ENCODE measurements around the gene KRT8.
A peak's percentile ranks its signal among the peaks of the same experiment; 100 is the strongest.
"Not testable (repeated sequence)": the region's sequence is repeated elsewhere in the genome, so short reads cannot be mapped to it uniquely, and the experiment has no call there.

The KRT8 gene

DNA sequence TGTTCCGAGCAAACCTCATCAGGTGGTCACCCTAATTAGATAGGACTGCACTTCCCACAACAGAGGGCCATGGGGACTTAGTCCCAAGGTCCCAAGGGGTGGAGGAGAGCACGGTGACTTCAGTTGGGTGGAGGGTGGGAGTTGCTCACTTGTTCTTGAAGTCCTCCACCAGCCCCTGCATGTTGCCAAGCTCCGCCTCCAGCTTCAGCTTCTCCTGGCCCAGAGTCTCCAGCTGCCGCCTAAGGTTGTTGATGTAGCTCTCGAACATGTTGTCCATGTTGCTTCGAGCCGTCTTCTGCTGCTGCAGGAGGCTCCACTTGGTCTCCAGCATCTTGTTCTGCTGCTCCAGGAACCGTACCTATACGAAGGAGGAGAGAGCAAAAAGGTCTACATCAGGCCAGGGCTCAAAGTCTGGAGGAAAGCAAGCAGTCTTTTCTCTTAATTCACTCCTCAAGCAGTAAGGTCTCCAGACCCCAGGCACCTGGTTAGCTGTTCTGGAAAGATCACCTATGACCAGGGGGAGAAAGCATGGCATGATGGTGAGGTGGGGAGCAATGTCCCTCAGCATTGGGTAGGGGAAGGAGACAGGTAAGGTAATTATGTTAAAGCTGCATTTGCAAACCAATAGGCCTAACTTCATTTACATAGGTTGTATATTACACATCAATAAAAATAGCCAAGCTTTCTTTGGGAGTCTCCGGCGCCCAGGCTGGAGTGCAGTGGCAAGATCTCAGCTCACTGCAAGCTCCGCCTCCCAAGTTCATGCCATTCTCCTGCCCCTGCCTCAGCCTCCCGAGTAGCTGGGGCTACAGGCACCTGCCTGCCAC lies 2.9 kb downstream of the KRT8 start:
- DNase-seq = no peak

DNA sequence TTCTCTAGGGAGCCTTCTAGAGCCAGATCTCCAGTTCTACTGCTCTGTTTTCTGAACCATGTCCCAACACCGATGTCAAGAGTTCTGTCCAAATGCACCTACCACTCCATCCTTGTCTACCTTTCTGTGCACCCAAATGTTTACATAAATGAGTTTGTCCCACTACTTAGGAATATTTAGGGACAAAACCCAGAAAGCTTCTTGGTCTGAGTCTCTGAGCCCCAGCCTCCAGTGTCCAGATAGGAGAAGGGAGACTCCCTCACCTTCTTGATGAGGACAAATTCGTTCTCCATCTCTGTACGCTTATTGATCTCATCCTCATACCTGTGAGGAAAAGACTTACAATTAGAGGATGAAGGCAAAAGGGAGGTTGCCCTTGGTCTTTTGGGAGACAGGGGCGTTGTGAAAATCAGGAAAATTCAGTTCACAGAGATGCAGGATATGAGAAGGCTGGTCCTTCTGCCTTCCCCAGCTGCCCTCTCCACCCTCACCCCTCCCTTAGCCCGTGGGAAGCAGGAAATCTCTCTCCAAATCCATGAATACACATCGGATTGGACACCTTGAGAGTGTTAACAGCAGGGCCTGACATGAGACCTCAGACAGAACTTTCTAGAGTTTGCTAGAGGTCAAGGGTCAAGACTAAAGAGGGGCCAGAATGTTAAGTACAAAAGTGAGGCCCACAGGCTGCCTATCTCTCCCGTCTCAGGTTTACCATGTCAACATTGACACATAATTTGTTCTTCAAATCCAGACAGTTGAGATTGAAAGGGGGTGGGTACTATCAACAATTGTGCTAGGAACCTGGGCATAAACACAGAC lies 3.8 kb downstream of the KRT8 start:
- no peak for DNase-seq

DNA sequence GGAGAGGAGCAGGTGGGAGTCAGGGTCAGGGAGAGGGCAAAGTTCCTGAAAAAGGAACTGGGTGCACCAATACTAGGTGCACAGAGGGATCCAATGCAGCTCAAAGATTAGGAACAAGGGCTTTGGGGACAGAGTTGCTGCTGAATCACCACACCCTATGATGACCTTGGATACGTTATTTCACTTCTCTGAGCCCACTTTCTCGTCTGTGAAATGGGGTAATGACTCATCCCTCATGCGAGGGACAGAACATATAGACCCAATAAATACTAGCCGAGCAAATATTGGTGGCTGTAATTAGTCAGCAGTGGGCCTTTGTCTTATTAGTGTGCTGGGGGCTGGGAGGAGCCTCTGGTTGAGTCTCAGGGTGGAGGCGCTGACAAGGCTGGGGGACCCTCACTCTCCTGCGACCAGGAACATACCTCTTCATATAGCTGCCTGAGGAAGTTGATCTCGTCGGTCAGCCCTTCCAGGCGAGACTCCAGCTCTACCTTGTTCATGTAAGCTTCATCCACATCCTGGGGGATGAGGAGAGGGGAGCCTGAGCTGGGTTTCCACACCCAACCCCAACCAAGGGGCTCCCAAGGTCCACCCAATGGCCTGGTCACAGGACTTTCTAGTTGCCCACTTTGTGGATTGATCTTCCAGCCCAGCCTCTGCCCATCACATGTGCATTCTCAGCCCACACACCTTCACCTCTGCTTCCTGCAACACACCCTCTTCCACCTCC lies 4.5 kb downstream of the KRT8 start:
- no peak for DNase-seq

DNA sequence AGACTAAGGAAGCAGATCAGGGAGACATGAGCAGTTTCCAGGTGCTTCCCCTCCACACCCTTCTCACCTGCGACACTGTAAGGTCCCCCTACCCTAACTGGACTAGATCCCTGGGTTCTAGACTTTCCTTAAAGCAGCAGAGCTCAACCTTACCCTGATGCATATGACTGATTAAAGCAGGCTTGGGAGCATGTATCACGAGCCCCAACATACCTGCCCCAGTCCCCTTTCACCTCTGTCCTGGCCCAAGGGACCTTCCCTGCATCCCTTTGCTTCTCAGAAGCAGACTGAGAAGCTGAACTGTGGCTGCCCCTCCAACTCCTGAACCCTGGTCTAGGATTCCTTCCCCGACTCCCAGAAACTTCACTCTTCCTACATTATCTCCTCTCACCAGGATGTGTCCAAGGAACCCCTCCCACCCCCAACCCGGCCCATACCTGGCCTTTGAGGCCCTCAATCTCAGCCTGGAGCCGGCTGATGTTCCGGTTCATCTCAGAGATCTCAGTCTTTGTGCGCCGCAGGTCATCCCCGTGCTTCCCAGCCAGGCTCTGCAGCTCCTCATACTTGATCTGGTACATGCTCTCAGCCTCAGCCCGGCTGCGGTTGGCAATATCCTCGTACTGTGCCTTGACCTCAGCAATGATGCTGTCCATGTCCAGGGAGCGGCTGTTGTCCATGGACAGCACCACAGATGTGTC lies 5.4 kb downstream of the KRT8 start:
- no peak for DNase-seq

DNA sequence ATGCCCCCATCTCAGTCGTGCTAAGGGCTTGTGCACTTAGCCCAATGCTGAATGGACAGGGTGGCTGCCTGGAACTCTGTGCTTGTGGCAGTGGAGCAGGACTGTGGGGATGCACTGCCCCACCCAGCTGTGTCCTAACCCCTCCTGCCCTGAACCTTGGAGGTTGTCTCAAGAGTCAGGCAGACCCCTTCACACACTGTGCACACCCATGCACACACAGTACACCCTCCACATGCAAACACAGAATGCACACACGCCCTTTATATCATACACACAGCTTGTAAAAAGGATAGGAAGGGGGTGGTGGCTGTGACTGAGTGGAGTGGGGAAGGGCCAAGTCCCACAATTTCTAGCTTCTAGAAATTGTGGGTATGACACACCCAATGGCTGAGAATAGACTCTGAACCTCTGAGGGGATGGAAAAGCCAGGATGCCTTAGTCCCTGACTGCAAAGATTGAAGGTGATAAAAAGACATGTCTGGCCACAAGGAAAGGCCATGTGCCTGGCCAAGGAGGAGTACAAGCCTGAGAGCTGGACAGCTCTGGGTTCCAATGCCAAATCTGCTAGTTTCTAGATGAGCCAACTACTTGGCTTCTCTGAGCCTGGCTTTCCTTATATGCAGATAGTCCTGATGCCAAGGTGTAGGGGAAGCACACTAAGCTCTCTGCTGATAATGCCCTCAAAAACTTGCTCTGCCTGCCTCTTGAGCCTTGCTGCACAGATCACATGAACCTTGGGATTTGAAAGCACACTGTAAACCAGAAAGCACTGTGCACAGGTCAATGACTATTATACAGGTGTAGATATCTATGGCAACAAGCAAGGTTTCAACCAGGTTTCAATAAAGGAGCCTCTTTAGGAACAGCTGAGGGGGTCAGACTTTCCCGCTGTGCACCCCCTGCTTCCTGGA lies 8.4 kb downstream of the KRT8 start:
- no peak for DNase-seq

DNA sequence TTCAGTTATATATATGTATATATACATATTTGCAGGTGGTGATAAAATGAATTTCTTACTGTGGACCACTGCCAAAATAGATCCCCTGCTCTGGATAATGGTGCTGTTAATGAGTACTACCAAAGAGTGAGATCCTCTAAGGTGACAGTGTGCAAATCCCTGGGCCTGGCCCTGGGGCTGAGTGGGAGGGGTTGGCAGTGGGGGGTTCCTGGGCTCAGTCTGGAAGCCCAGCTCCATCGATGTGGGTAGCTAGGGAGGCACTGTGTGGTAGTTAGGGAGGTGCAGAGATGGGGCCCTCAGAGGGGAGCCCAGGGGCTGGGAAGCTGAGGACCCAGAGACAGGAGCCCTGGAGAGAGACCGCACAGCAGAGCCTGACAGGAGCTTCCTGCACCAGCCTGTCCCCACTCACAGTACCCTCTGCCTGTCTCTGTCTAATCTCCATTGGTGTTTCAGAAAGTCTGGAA lies 9.1 kb downstream of the KRT8 start:
- DNase-seq = no peak

DNA sequence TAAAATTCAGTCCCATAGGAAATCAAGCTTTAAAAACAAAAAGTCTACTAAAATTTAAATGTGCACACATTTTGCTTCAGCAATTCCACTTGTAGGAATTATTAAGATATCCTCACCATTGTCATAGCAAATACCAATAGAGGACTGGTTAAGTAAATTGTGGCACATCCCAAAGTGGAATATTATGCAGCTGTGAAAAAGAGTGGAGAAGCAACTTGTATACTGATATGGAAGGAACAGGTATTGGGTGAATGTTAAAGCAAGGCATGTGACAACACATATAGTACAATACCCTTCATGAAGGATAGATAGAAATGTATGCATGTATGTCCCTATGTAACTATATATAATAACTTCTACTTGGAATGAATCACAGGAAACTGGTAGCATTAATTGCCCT lies 11.9 kb downstream of the KRT8 start:
- no peak for DNase-seq

DNA sequence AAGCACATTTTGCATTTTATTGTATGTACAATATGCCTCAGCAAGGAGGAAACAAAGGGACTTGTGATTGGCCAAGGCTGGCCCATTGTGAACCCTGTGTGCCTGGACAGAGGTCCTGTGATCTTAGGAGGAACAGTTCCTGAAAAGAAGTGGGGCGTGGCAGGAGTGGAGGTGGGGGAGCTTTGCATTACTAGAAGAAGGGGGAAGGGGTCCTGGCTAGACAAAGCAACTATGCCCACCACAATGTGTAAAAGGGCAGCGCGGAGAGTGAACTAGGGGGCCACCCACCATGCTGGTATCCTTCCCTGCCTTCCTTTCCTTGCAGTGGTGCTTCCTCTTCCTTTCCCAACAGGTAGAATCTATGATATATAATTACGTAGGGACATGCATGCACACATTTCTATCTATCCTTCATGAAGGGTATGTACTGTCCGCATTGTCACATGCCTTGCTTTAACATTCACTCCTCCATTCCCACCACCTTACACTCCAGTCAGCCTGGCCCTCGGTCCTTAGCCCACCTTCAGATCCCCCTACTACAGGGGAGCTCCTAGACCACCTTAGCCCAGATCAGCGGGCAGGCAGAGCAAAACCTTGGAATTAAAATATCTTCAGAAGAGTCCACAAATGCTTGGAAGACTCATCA lies 12.5 kb downstream of the KRT8 start:
- DNase-seq = no peak

DNA sequence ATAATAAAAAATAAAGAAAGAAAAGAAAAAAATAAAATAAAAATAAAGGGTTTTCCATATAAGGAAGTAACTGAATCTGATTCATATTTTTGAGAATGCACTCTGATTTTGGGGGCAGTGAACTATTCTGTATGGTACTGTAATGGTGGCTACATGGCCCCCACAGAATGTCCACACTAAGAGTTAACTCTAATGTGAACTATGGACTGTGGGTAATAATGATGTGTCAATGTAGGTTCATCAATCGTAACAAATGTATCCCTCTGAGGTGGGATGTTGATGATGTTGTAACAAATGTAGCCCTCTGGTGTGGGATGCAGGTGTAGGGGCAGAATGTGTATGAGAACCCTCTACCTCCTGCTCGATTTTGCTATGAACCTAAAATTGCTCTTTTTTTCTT lies 13.8 kb downstream of the KRT8 start:
- DNase-seq = no peak

DNA sequence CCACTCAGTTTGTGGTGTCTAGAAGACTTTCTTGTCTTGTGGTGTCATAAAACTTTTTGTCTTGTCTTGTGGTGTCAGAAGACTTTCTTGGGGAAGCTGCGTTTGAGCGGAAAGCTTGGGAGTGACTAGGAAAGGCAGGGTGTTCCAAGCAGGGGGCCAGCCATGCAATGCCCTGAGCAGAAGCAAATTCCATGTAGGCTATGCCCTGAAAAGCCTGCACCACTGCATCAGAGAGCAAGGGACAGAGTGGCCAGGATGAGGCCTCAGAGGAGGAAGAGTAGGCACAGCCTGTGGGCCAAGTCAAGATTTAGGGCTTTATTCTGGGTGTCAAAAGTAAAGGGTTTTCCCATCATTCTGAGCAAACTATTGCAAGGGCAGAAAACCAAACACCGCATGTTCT lies 14.5 kb downstream of the KRT8 start:
- no peak for DNase-seq

DNA sequence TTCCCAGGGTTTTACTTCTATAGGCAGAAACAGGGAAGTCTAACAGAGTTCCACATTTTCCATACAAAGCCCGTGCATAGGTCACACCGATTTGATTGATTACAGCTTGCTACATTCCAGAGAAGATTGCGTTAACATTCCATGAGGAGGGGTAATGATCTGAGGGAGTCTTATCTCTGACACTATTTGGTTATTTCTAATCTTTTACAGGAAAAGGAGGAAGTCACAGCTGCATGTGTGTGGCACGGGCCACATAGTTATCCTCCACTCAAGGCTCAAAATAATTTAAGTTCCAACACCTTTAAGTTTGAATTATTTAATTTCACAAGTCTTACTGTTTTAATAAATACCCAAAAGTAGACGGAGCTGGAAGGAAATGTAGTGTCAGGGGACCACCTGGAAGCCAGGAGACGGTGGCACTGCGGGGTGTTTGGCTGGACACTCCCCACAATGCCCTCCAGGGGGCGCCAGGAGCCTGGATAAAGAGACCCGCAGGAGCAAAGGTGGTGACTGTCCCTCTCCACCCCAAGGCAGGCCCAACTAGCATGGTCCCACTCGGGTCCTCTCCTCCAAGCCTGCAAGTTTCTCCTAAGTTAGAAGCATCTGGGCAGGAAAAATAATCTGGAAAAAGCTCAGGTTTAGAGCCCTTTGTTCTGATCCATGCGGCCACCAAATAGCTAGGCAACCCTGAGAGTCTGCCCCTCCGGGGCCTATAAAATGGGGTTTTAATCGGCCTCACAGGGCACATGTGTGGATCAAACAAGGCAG lies 20.2 kb downstream of the KRT8 start:
- no peak for DNase-seq

DNA sequence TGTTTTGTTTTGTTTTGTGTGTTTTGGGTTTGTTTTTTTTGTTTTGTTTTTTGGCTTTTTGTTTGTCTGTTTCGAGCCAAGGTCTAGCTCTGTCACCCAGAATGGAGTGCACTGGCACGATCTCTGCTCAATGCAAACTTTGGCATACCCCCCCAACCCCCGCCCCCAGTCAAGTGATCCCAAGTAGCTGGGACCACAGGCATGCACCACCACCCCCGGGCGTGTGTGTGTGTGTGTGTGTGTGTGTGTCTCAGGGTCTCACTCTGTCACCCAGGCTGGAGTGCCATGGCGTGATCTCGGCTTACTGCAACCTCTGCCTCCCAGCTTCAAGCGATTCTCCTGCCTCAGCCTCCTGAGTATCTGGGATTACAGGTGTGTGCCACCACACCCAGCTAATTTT lies 24.4 kb downstream of the KRT8 start:
- DNase-seq = not testable (repeated sequence)

DNA sequence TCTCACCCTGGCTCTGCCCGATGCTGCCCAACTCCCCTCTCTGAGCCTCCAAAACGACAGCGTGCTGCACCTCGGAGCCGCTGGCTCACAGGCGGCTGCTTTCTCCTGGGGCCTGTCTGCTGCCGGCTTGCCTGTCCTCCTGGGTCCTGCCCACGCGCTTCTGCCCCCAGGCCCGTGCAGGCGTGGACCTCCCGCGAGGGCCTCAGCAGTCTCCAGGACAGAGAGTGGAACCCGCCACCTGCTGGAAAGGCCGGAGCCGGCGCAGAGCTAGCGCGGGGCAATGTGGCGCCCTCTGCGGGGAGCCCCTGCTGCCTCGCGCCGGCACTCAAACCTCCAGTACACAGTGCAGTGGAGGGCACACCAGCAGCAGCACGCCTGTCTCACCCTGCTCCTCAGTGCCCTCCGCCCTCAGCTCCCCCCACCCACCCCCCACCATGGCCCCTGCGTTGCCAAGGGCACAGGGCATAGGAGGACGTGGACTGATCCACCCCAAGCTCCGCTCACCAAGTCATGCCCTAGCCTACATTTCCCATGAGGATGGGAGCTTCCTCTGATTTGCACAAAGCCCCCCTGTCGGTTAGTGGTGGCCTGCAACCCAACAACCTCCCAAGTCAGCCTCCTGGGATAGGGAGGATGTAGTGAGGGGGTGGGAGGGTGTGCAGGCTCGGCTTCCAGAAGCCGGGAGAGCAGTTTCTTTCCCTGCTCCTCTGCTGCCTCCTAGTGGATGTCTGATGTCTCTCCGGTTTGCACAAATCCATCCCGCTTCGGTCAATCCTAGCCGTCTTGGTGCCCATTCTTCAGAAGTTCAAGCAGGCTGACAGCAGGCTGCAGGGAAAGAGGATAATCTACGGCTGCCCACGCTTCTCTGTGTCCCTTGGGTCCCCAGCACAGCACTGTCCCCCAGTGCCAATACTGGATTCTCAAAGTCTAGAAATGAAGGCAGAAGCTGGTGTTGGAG lies 25.2 kb downstream of the KRT8 start:
- peak; percentile 84 for DNase-seq

DNA sequence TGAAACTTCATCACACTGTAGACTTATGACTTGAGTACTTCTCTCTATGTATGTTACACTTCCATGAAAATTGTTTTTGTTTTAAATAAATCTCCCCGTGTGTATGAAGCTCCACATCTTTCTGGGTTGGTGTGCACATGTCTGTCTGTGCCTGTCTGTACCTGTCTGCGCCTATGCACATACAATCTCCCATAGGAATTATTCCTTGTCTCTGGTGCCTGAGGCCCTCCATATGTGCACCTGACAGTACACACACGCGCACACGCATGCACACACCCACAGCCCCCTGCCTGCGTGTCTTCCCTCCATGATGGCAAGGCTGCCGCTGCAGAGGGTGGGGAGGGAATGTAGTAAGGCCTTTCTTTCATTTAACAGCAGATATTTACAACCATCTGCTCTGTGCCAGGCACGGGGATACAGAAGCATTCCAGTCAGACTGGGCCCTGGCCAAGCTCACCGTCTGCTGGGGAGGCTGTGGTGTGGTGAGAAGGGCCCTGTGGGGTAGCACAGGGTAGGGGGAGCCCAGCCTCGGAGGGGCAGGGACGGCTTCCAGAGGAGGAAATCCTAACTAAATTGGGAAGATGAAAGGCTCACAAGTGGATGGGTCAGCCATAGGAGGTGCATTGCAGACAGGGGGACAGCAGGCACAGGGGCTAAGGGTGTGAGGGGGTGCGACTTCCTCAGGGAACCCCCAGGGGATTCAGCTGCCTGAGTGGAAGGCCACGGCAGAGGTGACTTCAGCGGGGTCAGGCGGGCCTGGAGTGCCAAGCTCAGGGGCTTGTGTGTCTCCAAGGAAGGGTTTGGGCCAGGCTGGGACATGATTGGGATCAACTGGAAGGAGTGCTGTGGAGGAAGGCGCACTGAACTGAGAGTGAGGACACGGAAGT lies 26.1 kb downstream of the KRT8 start:
- no peak for DNase-seq

DNA sequence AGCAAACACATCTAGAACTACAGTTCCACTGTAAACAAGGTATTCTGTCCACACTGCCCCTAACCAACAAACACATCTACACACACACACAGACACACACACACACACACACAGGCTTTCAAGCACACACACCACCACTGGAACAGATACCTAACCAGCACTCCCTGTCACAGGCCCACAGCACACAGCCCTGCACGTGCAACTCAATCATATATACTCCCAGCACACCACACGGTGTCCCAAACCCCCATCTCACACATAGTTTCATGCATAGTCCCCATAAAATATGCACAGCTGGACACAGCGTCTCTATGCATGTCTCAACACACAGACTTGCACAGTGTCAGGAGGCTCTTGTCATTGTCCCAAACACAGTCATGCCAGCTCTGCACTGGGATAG lies 27.6 kb downstream of the KRT8 start:
- no peak for DNase-seq

DNA sequence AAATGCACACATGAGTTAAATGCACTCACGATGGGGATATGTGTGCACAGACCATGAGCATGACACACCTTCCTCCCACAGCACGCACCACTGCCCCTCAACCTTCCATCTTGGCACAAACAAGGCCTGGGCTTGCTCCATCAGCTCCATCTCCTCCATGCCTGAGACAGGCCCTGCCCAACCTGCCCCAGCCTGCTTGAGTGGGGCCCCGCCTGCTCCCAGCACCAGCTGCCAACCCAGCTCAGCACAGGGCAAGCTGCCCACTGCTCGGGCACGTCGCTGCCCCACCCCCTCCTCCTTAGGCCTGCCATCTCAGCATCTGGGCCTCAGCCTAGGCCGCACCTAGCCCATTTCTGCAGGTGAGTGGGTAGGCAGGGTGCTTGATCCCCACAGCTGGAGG lies 28.5 kb downstream of the KRT8 start:
- DNase-seq = no peak

DNA sequence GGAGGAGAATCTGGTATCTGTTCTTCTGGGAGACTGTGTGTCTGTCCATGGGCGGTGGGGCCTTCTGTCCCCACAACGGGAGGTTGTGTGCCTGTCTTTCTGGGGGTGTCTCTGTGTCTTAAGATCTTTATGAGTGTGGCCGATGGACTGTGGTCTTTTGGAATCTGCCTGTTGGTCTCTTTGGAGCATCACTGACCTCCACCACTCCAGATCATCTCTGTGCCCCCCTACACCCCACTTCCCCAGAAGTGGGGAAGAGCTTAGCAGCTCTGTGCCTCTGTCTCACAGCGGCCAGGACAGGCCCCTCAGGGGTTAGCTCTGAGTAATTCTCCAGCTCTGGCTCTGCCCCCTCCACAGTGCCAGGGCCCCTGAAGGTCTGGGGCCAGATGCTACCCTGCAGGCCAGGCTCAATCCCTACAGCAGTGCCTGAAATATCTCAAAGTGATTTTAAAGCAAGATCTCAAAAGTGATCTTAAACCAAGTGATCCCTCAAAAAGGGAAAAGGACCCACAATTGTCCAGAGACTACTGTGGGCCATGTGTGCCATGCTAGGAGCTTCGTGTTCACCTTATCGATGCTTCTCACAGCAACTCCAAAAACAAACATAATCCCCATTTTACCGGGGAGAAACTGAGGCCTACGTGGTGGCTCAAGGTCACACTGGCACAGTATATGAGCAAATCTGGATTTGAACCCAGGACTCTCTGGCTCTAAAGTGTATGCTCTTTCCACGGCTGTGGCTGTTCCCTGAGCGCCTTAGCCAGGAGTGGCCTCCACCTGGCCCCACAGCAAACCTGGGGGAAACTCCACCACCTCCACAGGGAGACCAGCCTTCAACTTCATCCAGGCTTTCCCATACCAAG lies 30.1 kb downstream of the KRT8 start:
- no peak for DNase-seq
